GM12878 (cell line): ENCODE data around the gene PLAGL1.

Source experiments
- CTCF ChIP-seq, 3 experiments: IDR thresholded peaks in 2 of 3; conservative IDR thresholded peaks in 1 of 3; 2 replicates each; pipeline ENCODE4 v1.5.1; 2011; ENCODE audit warnings: low read depth in 3 of 3, low read length in 3 of 3, mild to moderate bottlenecking in 3 of 3, control low read depth in 2 of 3, moderate library complexity in 2 of 3, inconsistent platforms in 1 of 3, mixed read lengths in 1 of 3; ENCODE audit not compliant: control insufficient read depth in 2 of 3, insufficient read depth in 1 of 3; ENCODE audit errors: extremely low read depth in 1 of 3
- MAX ChIP-seq: IDR thresholded peaks from 2 replicates; pipeline ENCODE4 v1.6.1; 2012; ENCODE audit warnings: low read depth, low read length, improper control_type of control experiment
- POLR2AphosphoS5 ChIP-seq: IDR thresholded peaks from 2 replicates; pipeline ENCODE4 v1.6.1; 2011; ENCODE audit warnings: mild to moderate bottlenecking, low read length, inconsistent platforms
- TAF1 ChIP-seq: IDR thresholded peaks from 2 replicates; pipeline ENCODE4 v1.6.1; 2011; ENCODE audit warnings: mild to moderate bottlenecking, low read depth, low read length, borderline replicate concordance

- TF ChIP-seq TAF1 (no peak), CTCF (IDR thresholded peaks at IDR 0.05 in 2 of 3, conservative IDR thresholded peaks at IDR 0.05 in 1 of 3; ENCODE audit: control insufficient read depth in 2 of 3, extremely low read depth in 1 of 3, insufficient read depth in 1 of 3, low read depth in 3 of 3, low read length in 3 of 3) (peak; percentile 70 to 81 (median 71)), MAX (no peak), POLR2AphosphoS5 (no peak)
Observed at GRCh38 chr6:143941852-143942627, 66.0 kb downstream of the PLAGL1 start.
